Ovary (tissue), 9 donors: ENCODE results near the gene IGF2BP1. TPM values are rescaled to one million over a fixed set of nuclear protein-coding genes. Genes with fewer than 3 reads are reported as not detected.
"Not testable (repeated sequence)": the region's sequence is repeated elsewhere in the genome, so short reads cannot be mapped to it uniquely, and the experiment has no call there.

Experiments
- DNase-seq, 5 donors: peaks; one replicate each; pipeline ENCODE4 v3.0.0-alpha.2; 2019 to 2020
- H3K27ac ChIP-seq, 2 donors: fragments of 200-600 bp; one replicate each; pipeline versions ENCODE4 v1.5.1 to v1.8.0; 2019 to 2022
- H3K27me3 ChIP-seq: fragments of 200-600 bp; one replicate; pipeline ENCODE4 v1.8.0; 2022
- H3K36me3 ChIP-seq: fragments of 200-600 bp; sonication (generic); one replicate; pipeline ENCODE4 v1.5.1; 2019
- H3K4me1 ChIP-seq: one replicate; pipeline ENCODE4 v1.8.1; 2013; ENCODE audit warnings: mild to moderate bottlenecking, moderate library complexity; ENCODE audit not compliant: insufficient read depth
- H3K4me3 ChIP-seq: fragments of 200-600 bp; sonication (generic); one replicate; pipeline ENCODE4 v1.5.1; 2017
- H3K9me3 ChIP-seq, 2 donors: fragments of 200-600 bp in 1 of 2; sonication (generic) in 1 of 2; one replicate each; pipeline versions ENCODE4 v1.5.1 to v1.8.1; 2013 to 2019; ENCODE audit warnings: mild to moderate bottlenecking in 1 of 2, moderate library complexity in 1 of 2
- CTCF ChIP-seq, 3 donors: fragments of 450-650 bp in 2 of 3; fragments of 200-600 bp in 1 of 3; IDR thresholded peaks; one replicate each; pipeline versions ENCODE4 v1.5.1 to v1.8.0; 2016 to 2022; ENCODE audit warnings: antibody characterized with exemption in 3 of 3, mild to moderate bottlenecking in 1 of 3
- EP300 ChIP-seq: sonication (generic); formaldehyde crosslinking; IDR thresholded peaks from one replicate; pipeline ENCODE4 v1.6.1; 2017; ENCODE audit warnings: antibody characterized with exemption
- POLR2A ChIP-seq: fragments of 450-650 bp; IDR thresholded peaks from one replicate; pipeline ENCODE4 v1.6.1; 2017; ENCODE audit warnings: antibody characterized with exemption, mild to moderate bottlenecking, moderate library complexity
- WGBS, 3 donors: extraction: QIAGEN DNeasy Blood & Tissue Kit in 1 of 3; methylation state at CpG; one replicate each; pipeline versions ENCODE4 v1.1.5 to v1.1.7; 2013 to 2017; 5-methylcytosine and 5-hydroxymethylcytosine counted together
- intact Hi-C, 4 donors: fragments of 100-400 bp; cut with DNase I; formaldehyde crosslinking; loops; one replicate each; pipeline versions ENCODE4 v1.11.0 to v1.15.1; 2022 to 2023
- polyA plus RNA-seq, 2 donors: library from polyadenylated mRNA; stranded (reverse); fragments of 200-250 nt in 1 of 2; fragments of 350-450 nt in 1 of 2; fragmentation: Illumina TruSeq in 1 of 2; extraction: RNeasy Lipid Tissue Mini Kit (QIAGEN cat#74804) in 1 of 2; gene quantifications; one replicate each; pipeline ENCODE4 v1.2.3, GENCODE V29; 2013 to 2014
- total RNA-seq, 7 donors: library from RNA; depleted of rRNA in 2 of 7; stranded (reverse); fragments of >200 nt in 2 of 7; fragmentation: NEBNext Ultra II Directional in 3 of 7; extraction: Animal tissue kit (Norgen Biotek cat#: 25700) in 3 of 7; gene quantifications; one replicate each; pipeline versions ENCODE4 v1.1.0 to v1.2.4, GENCODE V29; 2016 to 2023
- donor health status: DM: no; HTN: no; CAD: no; lungs with moderate emphysema.
- donor health status: DM: no; HTN: no; CAD: no.
- donor health status: Bipolar disorder and iron deficiency.
- donor health status: DM: yes; HTN: yes; CAD: no.
- donor health status: DM: no; HTN: no; CAD: no.
- donor health status: DM: yes; HTN: yes; CAD: no.

Gene IGF2BP1
- total and polyA plus RNA-seq, 9 donors = 0.12 to 1.0 TPM; not detected in 7

- Histone ChIP-seq H3K4me1 (no peaks in the 10 kb centered on the region), H3K27me3 (no peaks in the 10 kb centered on the region), H3K36me3 (no peaks in the 10 kb centered on the region), H3K9me3 (no peaks in the 10 kb centered on the region), H3K27ac (no peak overlapping the region), H3K4me3 (no peak overlapping the region)
- WGBS, 3 donors = 21 to 45% (median 29%) methylated on average over 5 of the region's 5 CpGs
- DNase-seq = no peak
- intact Hi-C loops = no loop called here
- TF ChIP-seq POLR2A (no peak), EP300 (no peak), CTCF (IDR thresholded peaks at IDR 0.05) (no peak)
Measured at GRCh38 chr17:49021095-49021767, 24.0 kb downstream of the IGF2BP1 start.

GRCh38 chr17:49021768-49022103 lies 24.6 kb downstream of the IGF2BP1 start:
- WGBS, 3 donors = 96 to 97% (median 97%) methylated on average over 2 of the region's 2 CpGs
- Histone ChIP-seq H3K36me3 (no peaks in the 10 kb centered on the region), H3K4me3 (no peak overlapping the region), H3K9me3 (no peaks in the 10 kb centered on the region), H3K27me3 (no peaks in the 10 kb centered on the region), H3K4me1 (no peaks in the 10 kb centered on the region), H3K27ac (no peak overlapping the region)
- DNase-seq = no peak
- intact Hi-C loops = no loop called here
- TF ChIP-seq CTCF (IDR thresholded peaks at IDR 0.05) (no peak), EP300 (no peak), POLR2A (no peak)

- Histone ChIP-seq H3K36me3 (no peaks in the 10 kb centered on the region), H3K27me3 (no peaks in the 10 kb centered on the region), H3K27ac (no peak overlapping the region), H3K9me3 (no peaks in the 10 kb centered on the region), H3K4me1 (no peaks in the 10 kb centered on the region), H3K4me3 (no peak overlapping the region)
- 35 to 50% (median 44%) methylated on average over 6 of the region's 6 CpGs for WGBS, 3 donors
- DNase-seq = no peak
- intact Hi-C loops = no loop called here
- TF ChIP-seq CTCF (IDR thresholded peaks at IDR 0.05) (no peak), POLR2A (no peak), EP300 (no peak)
Measured at GRCh38 chr17:49022391-49022941, 25.3 kb downstream of the IGF2BP1 start.

GRCh38 chr17:49024523-49024922 lies 27.3 kb downstream of the IGF2BP1 start:
- Histone ChIP-seq H3K9me3 (no peaks in the 10 kb centered on the region), H3K4me1 (no peaks in the 10 kb centered on the region), H3K27me3 (no peaks in the 10 kb centered on the region), H3K4me3 (no peak overlapping the region), H3K36me3 (no peaks in the 10 kb centered on the region), H3K27ac (no peak overlapping the region)
- intact Hi-C loops = no loop called here
- no peak for DNase-seq
- TF ChIP-seq CTCF (IDR thresholded peaks at IDR 0.05) = no peak
- TF ChIP-seq POLR2A = no peak
- TF ChIP-seq EP300 = no peak
- 60 to 69% (median 66%) methylated on average over 3 of the region's 3 CpGs for WGBS, 3 donors

- H3K4me3 ChIP-seq, H3K36me3 ChIP-seq, DNase-seq, H3K9me3 ChIP-seq, H3K27ac ChIP-seq, H3K27me3 ChIP-seq, intact Hi-C loops, H3K4me1 ChIP-seq: not testable (repeated sequence)
- 80 to 87% (median 83%) methylated on average over 4 of the region's 4 CpGs for WGBS, 3 donors
Measured at GRCh38 chr17:49026447-49026846, 29.3 kb downstream of the IGF2BP1 start.
